GM18870 (cell line): ENCODE results near the gene P2RY12.

Experiments used
- ATAC-seq: cut with Tn5 transposase; IDR thresholded peaks from one replicate; pipeline ENCODE4 v1.9.1; 2021; ENCODE audit warnings: moderate library complexity; ENCODE audit not compliant: unreplicated experiment

P2RY12 gene

DNA sequence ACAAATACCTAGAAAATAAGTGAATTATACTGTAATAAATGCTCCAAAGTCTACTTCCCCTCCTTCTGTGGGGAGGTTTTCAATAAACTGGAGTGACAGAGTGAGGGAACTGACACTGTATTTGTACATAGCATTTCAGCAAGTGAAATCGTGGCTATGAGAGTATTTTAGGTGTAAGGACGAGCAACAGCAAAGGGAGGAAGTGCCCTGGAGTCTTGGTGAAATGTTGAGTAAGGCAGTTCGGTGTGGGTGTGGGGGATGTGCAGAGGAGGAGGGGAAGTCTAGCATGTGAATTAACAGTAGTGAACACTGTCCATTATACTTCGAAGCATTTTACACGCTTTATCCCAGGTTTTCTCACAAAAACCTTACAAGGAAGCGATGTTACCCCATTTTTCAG lies 37.1 kb downstream of the P2RY12 start:
- ATAC-seq: no peak

DNA sequence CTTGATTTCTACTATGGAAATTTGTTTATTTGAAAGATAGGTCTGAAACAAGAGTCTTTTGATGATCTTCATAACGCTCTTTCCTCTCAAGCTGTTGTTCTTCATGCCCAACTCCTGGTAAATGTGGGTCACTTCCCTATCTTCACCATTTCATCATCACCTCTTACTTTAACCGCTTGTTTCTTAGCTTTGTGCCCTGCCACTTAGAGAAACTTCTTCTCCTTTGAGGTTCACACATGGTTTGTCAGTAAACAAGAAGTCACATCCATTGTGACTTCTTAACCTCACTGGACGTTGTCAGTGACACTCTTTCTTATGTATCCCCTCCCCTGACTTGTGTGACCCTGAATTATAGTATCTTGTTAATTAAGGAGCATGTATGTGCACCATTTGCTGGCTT lies 38.3 kb downstream of the P2RY12 start:
- no peak for ATAC-seq

DNA sequence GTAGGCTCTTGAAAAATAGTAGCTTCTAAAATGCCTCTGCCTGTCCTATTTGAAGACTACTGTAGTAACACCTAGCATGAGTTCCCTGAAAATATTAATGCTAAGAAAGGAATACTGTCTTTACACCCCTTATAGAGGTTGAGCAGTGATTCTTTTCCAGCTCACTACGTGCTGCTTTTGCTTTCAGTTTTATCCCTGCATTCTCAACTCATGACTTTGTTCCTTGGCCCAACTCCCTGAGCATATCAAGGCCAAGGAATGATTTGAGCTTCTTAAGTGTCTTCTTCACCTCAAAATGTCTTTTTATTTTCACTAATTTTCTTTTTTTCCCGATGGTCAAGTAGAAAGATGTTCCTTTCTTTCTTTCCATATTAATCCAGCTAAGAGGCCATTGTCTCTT lies 38.7 kb downstream of the P2RY12 start:
- no peak for ATAC-seq

DNA sequence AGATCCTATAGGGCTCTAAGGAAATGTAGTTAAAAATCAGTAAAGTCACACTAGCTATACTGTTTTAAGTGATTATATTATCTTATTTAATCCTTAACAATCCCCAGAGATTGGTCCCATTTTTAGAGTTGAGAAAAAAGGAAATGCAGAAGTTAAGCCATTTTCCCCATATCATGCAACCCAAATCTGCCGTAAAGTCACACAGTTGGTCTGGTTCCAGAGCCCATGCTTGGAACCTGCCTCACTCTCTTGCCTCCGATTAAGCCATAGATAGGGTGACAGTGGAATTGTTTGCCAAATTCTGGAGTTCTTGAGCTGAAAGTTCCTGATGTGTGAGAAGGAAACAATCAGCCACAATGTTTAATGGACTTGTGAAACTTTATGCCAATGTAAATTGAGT lies 52.9 kb downstream of the P2RY12 start:
- no peak for ATAC-seq

DNA sequence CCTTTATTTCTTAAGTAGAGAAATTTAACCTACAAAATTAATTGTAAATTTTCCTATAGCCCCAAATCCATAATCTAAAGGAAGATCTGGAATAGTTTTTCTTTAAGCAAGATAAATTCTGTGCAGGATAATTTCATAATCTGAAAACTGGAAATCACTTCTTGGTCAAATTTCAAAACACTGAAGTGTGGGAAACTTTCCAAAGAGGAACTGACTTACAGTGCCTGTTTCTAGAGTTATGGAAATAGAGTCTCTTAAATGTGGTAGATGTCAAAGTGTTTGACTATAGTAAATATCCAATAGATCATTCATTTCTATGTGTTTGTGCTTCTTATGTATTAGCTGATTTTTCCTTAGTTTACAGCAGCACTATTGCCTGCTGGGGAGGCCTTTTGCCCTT lies 53.7 kb downstream of the P2RY12 start:
- no peak for ATAC-seq

DNA sequence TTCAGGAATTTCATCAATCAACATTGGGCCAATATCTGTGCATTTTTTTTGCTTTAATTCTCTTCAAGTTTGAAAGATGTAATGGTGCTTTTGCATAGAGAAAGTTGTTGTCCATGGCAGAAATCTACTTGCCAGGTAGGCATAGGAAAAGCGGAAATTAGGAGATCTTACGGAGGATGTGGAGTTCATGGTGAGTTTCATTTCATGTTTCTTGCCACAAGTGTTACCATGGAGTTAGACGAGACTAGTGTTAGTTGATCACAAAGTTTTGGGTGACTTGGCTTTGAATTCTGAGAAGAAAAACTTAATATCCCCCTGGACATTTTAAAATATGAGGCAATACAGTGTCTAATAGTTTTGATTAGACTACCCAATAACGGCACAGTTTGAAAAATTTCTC lies 54.2 kb downstream of the P2RY12 start:
- no peak for ATAC-seq

DNA sequence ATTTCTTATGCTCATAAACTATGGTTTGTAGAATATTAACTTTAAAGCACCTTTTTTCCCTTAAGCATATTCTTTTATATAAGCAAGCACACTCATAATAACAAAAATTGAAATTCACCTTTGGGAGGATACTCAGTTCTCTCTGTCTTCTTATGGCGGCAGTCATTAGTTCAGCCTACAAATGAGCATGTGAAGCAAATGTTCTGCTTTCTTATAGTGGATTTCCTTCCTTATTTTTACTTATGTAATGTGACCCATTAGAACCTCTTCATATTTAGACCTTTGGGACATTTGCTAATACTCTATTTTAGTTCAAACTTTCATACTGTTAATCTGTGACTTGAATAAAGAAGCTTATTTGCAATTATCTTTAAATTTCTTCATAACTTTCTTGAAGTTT lies 55.2 kb downstream of the P2RY12 start, which contains the start of gene P2RY13:
Gene P2RY13, minus strand, starts transcription at position 187 of the 400 bp plus-strand sequence. Its CDS starts 21 bp downstream, at position 166.
- no peak for ATAC-seq

DNA sequence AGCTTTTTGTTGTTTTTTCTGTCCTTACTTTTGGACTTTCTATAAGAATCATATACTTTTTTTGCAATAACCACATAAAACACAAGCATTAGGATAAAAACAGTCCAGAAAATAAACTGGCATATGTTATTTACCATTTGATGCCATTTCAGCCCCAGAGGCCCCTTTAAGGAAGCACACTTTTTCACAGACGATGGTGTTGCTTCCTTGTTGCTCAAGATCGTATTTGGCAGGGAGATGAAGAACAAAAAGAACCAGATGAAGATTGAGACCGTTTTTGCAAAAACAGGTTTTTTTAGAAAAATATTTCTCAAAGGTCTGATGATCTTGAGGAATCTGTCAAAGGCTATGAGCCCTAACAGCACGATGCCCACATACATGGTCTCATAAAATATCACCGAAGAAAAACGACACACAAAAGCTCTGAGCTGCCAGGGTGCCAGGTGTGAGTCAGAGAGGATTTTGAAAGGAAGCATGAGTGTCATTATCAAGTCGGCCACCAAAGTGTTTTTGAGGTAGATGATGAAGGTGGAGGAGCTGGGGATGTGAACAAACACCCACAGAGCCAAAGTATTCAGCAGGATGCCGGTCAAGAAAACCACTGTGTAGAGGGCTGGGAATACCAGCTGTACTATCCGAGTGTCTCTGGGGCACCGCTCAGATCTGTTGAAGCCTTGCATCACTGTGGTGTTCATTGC lies 56.1 kb downstream of the P2RY12 start:
- no peak for ATAC-seq

DNA sequence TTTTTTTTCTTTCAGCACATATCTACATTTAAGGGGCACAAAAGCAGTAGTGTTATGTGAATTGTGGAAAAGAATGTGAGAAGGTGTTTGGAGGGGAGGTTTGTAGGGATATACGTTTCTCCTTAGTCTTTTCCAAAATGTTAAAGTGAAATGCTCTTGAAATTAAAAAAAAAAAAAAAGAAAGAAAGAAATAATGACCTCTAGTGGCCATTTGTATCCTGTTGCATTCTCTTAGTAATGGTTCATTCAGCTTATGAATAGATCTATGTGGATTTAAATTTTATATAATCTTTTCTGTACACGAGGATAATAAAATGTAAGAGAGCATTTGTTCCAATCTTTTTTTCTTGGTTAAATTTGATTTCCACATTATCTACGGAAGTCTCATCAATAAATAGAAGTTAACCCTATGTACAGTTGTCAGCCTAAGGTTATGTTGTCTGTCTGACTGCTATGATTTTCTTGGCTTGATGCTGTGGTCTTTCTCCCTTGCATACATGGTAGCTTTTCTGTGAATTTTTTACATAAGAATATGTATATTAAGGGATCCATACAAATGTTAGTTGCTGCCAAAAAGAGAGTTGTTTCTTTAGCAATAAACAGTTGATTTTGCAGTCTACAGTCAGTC lies 56.9 kb downstream of the P2RY12 start:
- no peak for ATAC-seq

DNA sequence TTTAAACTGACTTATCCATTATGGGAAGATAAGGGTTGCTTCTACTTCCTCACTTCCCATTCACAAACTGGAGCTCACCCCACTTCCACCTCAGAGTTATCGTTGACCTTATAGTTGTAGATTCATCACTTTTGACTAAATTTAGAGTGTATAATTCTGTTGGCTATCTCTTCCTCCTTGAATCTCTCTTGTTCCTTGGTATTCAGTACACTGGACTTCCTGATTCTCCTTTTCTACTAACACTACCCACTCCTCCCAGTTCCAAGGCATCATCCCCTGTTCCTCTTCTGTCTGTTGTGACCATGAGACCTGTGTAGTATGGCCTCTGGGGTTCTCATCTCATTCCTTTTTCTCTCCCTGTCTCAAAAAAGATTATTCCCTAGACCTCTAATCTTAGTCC lies 62.0 kb downstream of the P2RY12 start:
- ATAC-seq: no peak

DNA sequence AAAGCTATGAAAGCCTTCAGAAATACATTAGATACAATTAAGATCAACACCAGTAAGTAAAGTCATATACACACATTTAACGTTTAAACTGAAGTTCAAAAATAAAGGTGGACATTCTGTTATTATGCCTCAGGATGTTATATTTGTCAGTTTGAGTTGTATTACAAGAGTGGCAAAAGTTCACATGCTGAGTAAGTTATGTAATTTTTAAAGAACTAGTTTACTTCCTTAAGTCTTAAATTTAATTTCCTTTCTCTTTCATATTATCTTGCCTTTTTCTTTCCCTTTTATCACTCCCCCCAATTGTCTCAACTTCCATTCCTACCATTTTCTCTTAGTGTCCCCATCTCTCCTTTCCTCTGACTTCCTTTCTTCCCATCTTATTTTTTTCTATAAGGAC lies 63.0 kb downstream of the P2RY12 start:
- no peak for ATAC-seq

DNA sequence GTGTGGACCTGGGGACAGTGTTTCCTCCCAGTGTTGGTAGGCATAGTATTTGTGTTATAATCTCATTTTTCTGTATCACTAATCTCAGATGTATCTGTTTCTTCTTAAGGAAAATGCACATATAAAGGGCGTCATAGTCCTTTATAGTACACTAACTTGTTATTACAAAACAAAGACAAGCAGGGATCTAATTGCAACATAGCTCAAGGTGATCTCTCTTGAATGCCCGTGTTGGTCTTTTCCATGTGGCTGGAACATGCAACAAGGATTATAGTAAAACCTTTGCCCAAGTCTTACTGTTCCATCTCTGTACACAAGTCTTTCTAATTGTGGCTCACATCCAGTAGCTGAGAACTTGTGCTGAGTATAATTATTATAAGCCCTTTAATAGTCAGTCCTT lies 64.4 kb downstream of the P2RY12 start:
- ATAC-seq: no peak

DNA sequence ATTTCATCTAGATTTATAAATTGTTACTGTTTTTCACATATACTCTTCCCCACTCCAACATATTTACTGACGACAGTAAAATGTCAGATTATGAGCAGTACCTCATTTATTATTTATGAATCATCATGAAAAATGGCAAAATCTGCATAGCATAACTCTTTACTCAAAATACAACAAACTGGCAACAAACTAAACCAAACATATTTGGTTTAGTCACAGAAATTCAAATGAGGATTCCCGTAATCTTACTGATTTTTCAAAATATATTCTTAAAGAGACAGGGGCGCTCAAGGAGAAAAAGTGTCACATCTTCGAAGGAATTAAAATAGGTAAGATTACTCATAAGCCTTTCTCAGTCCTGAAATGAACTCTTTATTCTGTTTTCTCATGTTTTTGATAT lies 64.9 kb downstream of the P2RY12 start:
- ATAC-seq: no peak

DNA sequence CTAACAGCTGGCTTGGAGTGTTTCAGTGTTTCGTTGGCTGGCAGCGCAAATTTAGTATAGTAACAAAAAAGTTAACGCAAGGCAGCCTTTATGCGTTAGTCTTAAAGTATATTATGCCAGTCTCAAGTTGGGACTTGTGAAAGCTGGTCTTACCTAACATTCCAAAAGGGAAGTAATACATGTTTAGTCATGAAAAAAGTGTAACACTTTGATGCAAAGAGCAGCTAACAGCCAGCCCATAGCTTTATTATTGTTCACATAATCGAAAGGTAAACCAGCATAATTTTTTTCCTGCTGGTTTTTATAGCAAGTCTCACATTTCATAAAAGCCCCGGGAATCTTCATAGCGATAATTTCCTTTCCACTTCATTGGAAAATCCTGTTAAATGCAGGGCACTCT lies 65.6 kb downstream of the P2RY12 start:
- no peak for ATAC-seq

DNA sequence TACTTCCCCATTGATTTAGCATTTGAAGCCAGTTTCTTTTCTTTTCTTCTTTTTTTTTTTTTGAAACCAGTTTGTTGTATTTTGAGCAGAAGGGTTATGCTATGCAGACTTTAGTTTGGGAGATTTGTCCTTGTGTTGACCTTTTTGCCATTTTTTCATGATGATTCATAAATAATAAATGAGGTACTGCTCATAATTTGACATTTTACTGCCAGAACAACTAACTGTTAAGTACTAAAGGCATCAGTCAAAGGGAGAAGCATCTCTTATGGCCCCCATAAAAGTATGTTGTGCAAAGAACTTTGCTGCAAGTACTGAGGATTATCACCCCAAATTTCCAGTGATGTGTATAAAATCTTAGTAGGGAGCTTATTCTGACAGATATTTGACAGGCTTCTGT lies 66.2 kb downstream of the P2RY12 start:
- ATAC-seq: no peak

DNA sequence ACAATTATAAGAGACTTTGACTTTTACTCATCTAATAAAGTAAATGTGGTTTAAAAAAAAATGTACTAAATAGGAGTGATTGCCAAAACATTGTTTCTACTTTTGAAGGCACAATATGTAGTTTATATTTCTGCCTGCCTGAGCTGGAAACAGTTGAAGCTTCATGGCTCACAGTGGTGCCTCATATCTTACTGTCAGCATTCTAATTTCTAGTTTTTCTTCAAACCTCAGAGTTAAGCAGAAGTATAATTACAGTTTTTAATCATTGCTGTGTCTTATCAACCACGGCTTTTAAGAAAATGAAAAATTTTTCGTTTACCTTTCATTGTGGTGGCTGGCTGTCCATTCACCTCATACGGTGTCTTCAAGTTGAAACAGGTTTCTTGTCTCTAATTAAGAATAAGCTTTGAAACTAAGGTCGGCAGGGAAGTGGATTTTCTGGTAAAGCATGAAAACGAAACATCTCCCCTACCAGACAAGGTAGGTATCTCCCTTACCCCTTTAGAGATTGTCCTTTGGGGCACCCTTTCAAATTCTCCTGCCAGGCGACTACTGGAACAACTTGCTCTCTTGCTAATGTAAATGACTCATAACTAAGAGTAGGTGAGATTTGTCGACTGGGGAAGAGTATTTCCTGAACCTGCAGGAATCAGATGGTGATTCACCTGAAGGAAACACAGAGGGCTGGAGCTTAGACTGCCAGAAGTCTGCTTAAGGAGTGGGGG lies 68.1 kb downstream of the P2RY12 start, which contains the start of gene GPR87:
Gene GPR87, minus strand, starts transcription at position 554 of the 725 bp plus-strand sequence. CDS start 16,720 bp downstream, outside the sequence.
- peak; percentile 56 for ATAC-seq

DNA sequence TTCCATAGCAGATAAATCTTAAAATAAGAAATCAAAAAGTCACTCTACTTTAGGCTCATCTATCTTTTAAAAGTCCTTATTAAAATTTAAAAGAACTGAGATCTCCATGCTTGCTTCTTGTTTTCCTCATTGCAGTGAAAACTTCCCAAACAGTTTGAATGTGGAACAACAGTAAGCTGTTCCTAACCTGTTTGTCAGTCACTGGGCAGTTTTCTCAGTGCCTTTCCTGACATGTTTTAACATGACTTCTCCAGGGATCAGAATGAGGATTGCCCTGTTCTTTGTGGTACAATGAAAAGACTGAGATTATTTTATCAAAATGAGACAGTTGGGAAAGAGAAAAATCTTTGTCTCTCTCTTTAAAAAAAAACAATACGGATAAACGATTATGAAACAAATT lies 68.7 kb downstream of the P2RY12 start:
- ATAC-seq: no peak

DNA sequence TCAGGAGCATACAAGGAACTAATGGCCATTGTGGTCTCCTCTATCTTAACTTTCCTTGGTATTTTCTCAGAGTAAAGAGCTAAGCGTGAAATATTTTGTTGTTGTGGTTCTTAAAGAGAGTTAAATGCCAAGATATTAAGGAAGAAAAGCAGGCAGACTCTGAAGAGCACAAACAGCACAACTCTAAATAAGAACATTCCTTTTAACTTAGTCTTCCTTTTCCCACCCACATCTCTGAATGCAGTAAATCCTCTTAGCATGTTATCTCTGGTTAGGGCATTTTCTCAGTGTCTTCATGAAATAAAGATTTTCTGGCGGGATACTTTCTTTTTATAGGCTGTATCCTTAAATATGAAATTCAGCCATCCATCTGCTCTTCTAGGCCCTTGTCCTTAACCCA lies 69.4 kb downstream of the P2RY12 start:
- ATAC-seq: no peak

DNA sequence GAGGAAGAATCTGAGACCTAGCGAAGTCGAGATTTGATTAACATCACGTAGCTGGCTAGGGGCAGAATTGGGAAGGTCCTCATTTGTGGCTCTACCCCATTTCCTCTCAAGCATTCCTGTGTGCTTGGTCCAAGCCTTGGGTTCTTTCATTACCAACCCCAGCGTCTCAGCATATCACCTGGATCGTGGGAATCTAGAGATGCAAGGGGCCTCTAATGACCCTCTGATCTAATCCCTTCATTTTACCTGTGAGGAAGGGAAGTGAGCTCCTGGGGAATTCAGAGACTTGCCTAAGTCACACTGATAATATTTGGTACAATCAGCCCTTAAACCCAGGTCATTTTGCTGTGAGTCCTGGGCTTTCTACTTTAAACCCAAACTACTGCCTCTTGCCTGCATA lies 70.0 kb downstream of the P2RY12 start:
- no peak for ATAC-seq

DNA sequence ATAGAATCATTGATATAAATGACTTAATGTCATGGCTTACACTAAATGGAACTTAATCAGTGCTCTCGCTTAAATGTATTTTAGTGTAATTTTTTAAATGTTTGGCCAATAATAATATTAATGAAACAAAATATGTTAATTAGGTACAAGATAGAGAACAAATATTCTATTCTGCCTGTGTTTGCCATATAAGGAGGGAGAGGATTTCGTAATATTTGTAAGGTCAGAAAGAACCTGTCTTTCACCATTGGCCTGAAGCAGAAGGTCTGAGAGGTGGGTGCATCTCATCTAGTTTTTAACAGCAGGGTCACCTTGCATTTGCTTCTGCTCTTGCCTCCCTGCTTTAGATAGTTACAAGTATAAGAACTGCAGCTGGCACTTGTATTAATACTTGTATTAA lies 70.4 kb downstream of the P2RY12 start:
- ATAC-seq: no peak

DNA sequence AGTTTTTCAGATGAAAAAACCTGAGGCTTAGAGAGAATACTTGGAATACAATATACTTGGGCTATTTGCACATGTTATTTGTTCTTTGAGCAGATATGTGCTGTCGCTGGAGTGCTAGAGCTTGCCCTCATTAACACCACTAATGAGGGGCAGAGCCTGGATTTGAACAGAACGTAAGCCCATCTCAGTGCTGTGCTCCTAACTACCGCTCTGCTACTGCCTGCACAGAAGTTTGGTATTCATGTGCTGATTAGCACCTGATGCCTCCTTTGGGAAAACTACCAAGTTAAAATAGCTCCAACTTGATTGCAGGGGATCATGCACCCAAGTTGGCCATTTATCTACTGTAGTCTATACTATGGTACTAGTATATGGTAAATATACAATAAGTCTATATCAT lies 71.6 kb downstream of the P2RY12 start:
- ATAC-seq: no peak

DNA sequence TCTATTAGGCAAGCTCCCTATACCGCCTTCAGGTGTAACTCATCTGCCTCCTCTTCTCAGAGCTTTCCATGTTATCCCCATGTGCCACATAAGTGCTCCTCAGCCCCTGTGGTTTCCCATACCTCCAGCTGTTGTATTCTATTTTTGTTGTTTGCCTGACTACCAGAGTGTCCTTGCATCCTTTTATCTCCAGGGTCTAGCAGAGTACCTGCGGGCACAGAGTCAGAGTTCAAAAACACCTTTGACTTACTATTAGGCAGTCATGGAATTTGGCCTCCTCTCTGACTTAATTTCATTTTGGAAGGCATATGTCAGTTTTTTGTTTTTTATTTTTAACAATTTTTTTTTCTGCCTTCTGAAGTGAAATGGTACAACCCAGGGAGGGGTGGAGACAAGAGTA lies 75.0 kb downstream of the P2RY12 start:
- no peak for ATAC-seq
